ENCODE measurements around the gene FUT6.

GRCh38 chr19:5786593-5787408, 52.7 kb downstream of the FUT6 start:
- TF ChIP-seq CTCF (IDR thresholded peaks at IDR 0.05) (no peak), POLR2A (IDR thresholded peaks at IDR 0.05) (no peak)

All from thyroid gland (tissue), 4 donors.